HepG2 (cell line): Measurements from ENCODE around the gene ETV2. TPM values are rescaled to one million over a fixed set of nuclear protein-coding genes. Genes with fewer than 3 reads are reported as not detected.

Experiments used
- AKAP8 ChIP-seq: sonication (generic); formaldehyde crosslinking; IDR thresholded peaks from 2 replicates; pipeline ENCODE4 v1.5.1; 2020; ENCODE audit warnings: mild to moderate bottlenecking, missing genetic modification reagents
- ARID2 ChIP-seq: sonication (generic); formaldehyde crosslinking; IDR thresholded peaks from 2 replicates; pipeline ENCODE4 v1.8.1; 2022; ENCODE audit warnings: mild to moderate bottlenecking, missing genetic modification reagents, borderline replicate concordance
- ATF7 ChIP-seq, 2 experiments: fragments of 450-650 bp in 1 of 2; sonication (generic) in 1 of 2; formaldehyde crosslinking in 1 of 2; IDR thresholded peaks; 2 replicates each; pipeline versions ENCODE4 v1.4.0 to v1.6.1; 2016 to 2020; ENCODE audit warnings: antibody characterized with exemption in 1 of 2, mild to moderate bottlenecking in 1 of 2, missing genetic modification reagents in 1 of 2
- ATRX ChIP-seq: sonication (generic); formaldehyde crosslinking; IDR thresholded peaks from 2 replicates; pipeline ENCODE4 v1.4.0; 2020; ENCODE audit warnings: missing genetic modification reagents, borderline replicate concordance
- CHD4 ChIP-seq: fragments of 200-600 bp; sonication (generic); IDR thresholded peaks from 2 replicates; pipeline ENCODE4 v1.7.0; 2017; ENCODE audit warnings: mild to moderate bottlenecking, low read length, borderline replicate concordance
- DNMT3B ChIP-seq: conservative IDR thresholded peaks from 2 replicates; pipeline ENCODE4 v1.6.1; 2016; ENCODE audit warnings: missing biosample characterization, control low read depth
- ESRRA ChIP-seq: sonication (generic); formaldehyde crosslinking; IDR thresholded peaks from 2 replicates; pipeline ENCODE4 v1.5.1; 2020; ENCODE audit warnings: mild to moderate bottlenecking, low read depth, missing genetic modification reagents
- ISX ChIP-seq: sonication (generic); formaldehyde crosslinking; conservative IDR thresholded peaks from 2 replicates; pipeline ENCODE4 v1.5.0; 2020; ENCODE audit warnings: missing genetic modification reagents
- PHF5A ChIP-seq: IDR thresholded peaks from one replicate; pipeline ENCODE4 v1.6.1; 2018; ENCODE audit warnings: low read depth, missing genetic modification reagents; ENCODE audit not compliant: unreplicated experiment
- RFX3 ChIP-seq: IDR thresholded peaks from 2 replicates; pipeline ENCODE4 v1.6.1; 2016; ENCODE audit warnings: missing biosample characterization, missing genetic modification reagents
- RFXANK ChIP-seq: IDR thresholded peaks from 2 replicates; pipeline ENCODE4 v1.6.1; 2016
- TARDBP ChIP-seq: sonication (generic); formaldehyde crosslinking; IDR thresholded peaks from 2 replicates; pipeline ENCODE4 v1.8.0; 2022; ENCODE audit warnings: mild to moderate bottlenecking, missing genetic modification reagents
- ZFP37 ChIP-seq: sonication (generic); formaldehyde crosslinking; IDR thresholded peaks from 2 replicates; pipeline ENCODE4 v1.4.0; 2020; ENCODE audit warnings: missing genetic modification reagents, borderline replicate concordance
- ZNF12 ChIP-seq: sonication (generic); formaldehyde crosslinking; IDR thresholded peaks from 2 replicates; pipeline ENCODE4 v1.5.0; 2020; ENCODE audit warnings: missing genetic modification reagents
- ZNF24 ChIP-seq: fragments of 450-650 bp; IDR thresholded peaks from 2 replicates; pipeline ENCODE4 v1.6.1; 2017; ENCODE audit warnings: antibody characterized with exemption, mild to moderate bottlenecking
- ZNF343 ChIP-seq: sonication (generic); formaldehyde crosslinking; IDR thresholded peaks from 2 replicates; pipeline ENCODE4 v1.4.0; 2020; ENCODE audit warnings: mild to moderate bottlenecking, missing genetic modification reagents
- ZNF777 ChIP-seq: sonication (generic); formaldehyde crosslinking; IDR thresholded peaks from 2 replicates; pipeline ENCODE4 v1.4.0; 2020; ENCODE audit warnings: missing genetic modification reagents
- polyA plus RNA-seq, 8 experiments: library from polyadenylated mRNA; depleted of rRNA in 3 of 8; stranded (reverse) in 7 of 8; unstranded in 1 of 8; fragments of >200 nt; fragmentation: Illumina TruSeq in 4 of 8; extraction: Trizol in 4 of 8; gene quantifications; 2 replicates each; pipeline versions ENCODE4 v1.2.1 to v1.2.3, GENCODE V29; 2011 to 2016; ENCODE audit warnings: low read depth in 4 of 8, missing spikeins in 1 of 8, mixed read lengths in 1 of 8; ENCODE audit not compliant: insufficient read depth in 1 of 8
- total RNA-seq, 5 experiments: library from RNA; depleted of rRNA; stranded (reverse); fragments of >200 nt; fragmentation: Illumina TruSeq; extraction: Trizol; gene quantifications; 2 replicates each; pipeline ENCODE4 v1.2.3, GENCODE V29; 2016; ENCODE audit warnings: low read depth in 1 of 5
- TF ChIP-seq, protein P1 (sequence below), 2 experiments: fragments of 450-650 bp in 1 of 2; sonication (generic) in 1 of 2; formaldehyde crosslinking; IDR thresholded peaks; 2 replicates each; pipeline versions ENCODE4 v1.5.0 to v1.8.0; 2020 to 2022; ENCODE audit warnings: mild to moderate bottlenecking in 1 of 2, missing genetic modification reagents in 1 of 2
- TF ChIP-seq, protein P2 (sequence below): IDR thresholded peaks from 2 replicates; pipeline ENCODE4 v1.6.1; 2012; ENCODE audit warnings: low read length, improper control_type of control experiment
- TF ChIP-seq, protein P3 (sequence below): sonication (generic); formaldehyde crosslinking; IDR thresholded peaks from 2 replicates; pipeline ENCODE4 v1.4.0; 2020; ENCODE audit warnings: missing genetic modification reagents, borderline replicate concordance
- TF ChIP-seq, protein P4 (sequence below): sonication (generic); formaldehyde crosslinking; IDR thresholded peaks from 2 replicates; pipeline ENCODE4 v1.4.0; 2020; ENCODE audit warnings: missing genetic modification reagents

ETV2 gene
- total and polyA plus RNA-seq, 2 of the 13 experiments (the other 11 are each of a cell fraction or from before 2014, with no cell fraction given) = 0.07 to 0.20 TPM

DNA sequence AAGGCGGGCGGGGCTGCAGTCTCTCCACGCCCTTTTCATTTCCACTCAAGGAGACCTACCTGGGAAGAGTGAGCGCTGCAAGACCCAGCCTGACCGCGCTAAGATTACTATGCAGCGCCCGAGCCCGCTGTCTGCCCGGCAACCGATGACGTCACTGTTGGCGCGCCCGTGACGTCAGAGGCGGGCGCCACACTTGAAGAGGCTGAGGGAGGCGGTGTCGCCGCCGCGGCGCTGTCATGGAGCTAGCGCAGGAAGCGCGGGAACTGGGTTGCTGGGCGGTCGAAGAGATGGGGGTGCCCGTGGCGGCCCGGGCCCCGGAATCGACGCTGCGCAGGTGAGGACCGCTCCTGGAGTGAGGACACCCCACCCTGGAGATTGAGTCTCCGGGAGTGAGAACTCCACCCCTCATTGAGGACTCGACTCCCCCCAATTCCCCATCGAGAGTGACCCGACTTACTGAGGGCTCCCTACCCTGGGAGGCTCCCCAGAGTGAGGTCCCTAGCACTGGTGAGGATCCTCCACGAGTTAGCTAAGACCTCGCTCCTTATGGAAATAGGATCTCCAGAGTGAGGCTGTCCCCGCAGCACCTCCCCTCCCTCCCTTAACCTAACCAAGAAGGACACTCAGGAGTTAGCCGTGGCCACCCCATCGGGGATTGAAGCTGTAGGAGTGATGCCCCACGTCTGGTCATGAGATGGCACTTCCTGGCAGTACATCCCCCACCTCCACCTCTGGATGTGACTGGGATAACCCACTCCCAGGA is 28.8 kb upstream of the ETV2 start, which contains the start of gene HAUS5 (continued):
- TF ChIP-seq, protein P1, sequence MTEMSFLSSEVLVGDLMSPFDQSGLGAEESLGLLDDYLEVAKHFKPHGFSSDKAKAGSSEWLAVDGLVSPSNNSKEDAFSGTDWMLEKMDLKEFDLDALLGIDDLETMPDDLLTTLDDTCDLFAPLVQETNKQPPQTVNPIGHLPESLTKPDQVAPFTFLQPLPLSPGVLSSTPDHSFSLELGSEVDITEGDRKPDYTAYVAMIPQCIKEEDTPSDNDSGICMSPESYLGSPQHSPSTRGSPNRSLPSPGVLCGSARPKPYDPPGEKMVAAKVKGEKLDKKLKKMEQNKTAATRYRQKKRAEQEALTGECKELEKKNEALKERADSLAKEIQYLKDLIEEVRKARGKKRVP (CRISPR knock-in tag; IDR thresholded peaks at IDR 0.05) = no peak
- TF ChIP-seq ATF7 (IDR thresholded peaks at IDR 0.05) = peak; percentile 100
- peak; percentile 99 for TF ChIP-seq ATF7 (CRISPR knock-in tag; IDR thresholded peaks at IDR 0.05)
- TF ChIP-seq ZNF343 (CRISPR knock-in tag) = no peak
- TF ChIP-seq DNMT3B = no peak
- TF ChIP-seq ZNF24 = no peak
- no peak; the same call in 1 of the 2 replicates for TF ChIP-seq ESRRA (CRISPR knock-in tag)
- 0 out of 2 replicates have a peak, but pooled peaks have one; percentile 44 for TF ChIP-seq ZNF12 (CRISPR knock-in tag)
- no peak for TF ChIP-seq ZNF777 (CRISPR knock-in tag)
- TF ChIP-seq ISX (CRISPR knock-in tag) = no peak
- TF ChIP-seq ATRX (CRISPR knock-in tag) = no peak
- no peak for TF ChIP-seq ZFP37 (CRISPR knock-in tag)
- TF ChIP-seq, protein P2, sequence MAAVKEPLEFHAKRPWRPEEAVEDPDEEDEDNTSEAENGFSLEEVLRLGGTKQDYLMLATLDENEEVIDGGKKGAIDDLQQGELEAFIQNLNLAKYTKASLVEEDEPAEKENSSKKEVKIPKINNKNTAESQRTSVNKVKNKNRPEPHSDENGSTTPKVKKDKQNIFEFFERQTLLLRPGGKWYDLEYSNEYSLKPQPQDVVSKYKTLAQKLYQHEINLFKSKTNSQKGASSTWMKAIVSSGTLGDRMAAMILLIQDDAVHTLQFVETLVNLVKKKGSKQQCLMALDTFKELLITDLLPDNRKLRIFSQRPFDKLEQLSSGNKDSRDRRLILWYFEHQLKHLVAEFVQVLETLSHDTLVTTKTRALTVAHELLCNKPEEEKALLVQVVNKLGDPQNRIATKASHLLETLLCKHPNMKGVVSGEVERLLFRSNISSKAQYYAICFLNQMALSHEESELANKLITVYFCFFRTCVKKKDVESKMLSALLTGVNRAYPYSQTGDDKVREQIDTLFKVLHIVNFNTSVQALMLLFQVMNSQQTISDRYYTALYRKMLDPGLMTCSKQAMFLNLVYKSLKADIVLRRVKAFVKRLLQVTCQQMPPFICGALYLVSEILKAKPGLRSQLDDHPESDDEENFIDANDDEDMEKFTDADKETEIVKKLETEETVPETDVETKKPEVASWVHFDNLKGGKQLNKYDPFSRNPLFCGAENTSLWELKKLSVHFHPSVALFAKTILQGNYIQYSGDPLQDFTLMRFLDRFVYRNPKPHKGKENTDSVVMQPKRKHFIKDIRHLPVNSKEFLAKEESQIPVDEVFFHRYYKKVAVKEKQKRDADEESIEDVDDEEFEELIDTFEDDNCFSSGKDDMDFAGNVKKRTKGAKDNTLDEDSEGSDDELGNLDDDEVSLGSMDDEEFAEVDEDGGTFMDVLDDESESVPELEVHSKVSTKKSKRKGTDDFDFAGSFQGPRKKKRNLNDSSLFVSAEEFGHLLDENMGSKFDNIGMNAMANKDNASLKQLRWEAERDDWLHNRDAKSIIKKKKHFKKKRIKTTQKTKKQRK = no peak
- no peak for TF ChIP-seq PHF5A (CRISPR knock-in tag)
- TF ChIP-seq AKAP8 = no peak
- TF ChIP-seq ARID2 (CRISPR knock-in tag) = no peak
- TF ChIP-seq RFXANK (CRISPR knock-in tag) = peak; percentile 100
- TF ChIP-seq, protein P3, sequence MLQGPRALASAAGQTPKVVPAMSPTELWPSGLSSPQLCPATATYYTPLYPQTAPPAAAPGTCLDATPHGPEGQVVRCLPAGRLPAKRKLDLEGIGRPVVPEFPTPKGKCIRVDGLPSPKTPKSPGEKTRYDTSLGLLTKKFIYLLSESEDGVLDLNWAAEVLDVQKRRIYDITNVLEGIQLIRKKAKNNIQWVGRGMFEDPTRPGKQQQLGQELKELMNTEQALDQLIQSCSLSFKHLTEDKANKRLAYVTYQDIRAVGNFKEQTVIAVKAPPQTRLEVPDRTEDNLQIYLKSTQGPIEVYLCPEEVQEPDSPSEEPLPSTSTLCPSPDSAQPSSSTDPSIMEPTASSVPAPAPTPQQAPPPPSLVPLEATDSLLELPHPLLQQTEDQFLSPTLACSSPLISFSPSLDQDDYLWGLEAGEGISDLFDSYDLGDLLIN = 0 out of 2 replicates have a peak, but pooled peaks have one; percentile 81
- TF ChIP-seq RFX3 (CRISPR knock-in tag) = no peak
- no peak for TF ChIP-seq CHD4
- TF ChIP-seq, protein P4, sequence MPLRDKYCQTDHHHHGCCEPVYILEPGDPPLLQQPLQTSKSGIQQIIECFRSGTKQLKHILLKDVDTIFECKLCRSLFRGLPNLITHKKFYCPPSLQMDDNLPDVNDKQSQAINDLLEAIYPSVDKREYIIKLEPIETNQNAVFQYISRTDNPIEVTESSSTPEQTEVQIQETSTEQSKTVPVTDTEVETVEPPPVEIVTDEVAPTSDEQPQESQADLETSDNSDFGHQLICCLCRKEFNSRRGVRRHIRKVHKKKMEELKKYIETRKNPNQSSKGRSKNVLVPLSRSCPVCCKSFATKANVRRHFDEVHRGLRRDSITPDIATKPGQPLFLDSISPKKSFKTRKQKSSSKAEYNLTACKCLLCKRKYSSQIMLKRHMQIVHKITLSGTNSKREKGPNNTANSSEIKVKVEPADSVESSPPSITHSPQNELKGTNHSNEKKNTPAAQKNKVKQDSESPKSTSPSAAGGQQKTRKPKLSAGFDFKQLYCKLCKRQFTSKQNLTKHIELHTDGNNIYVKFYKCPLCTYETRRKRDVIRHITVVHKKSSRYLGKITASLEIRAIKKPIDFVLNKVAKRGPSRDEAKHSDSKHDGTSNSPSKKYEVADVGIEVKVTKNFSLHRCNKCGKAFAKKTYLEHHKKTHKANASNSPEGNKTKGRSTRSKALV (CRISPR knock-in tag) = no peak
- TF ChIP-seq TARDBP (CRISPR knock-in tag) = peak; percentile 73; the same call in 1 of the 2 replicates
